HG03571 (cell line): ENCODE results near the gene DNAL4.

ENCODE experiments used
- ATAC-seq: cut with Tn5 transposase; IDR thresholded peaks from one replicate; pipeline ENCODE4 v1.9.1; 2021; ENCODE audit not compliant: unreplicated experiment

Gene DNAL4

DNA sequence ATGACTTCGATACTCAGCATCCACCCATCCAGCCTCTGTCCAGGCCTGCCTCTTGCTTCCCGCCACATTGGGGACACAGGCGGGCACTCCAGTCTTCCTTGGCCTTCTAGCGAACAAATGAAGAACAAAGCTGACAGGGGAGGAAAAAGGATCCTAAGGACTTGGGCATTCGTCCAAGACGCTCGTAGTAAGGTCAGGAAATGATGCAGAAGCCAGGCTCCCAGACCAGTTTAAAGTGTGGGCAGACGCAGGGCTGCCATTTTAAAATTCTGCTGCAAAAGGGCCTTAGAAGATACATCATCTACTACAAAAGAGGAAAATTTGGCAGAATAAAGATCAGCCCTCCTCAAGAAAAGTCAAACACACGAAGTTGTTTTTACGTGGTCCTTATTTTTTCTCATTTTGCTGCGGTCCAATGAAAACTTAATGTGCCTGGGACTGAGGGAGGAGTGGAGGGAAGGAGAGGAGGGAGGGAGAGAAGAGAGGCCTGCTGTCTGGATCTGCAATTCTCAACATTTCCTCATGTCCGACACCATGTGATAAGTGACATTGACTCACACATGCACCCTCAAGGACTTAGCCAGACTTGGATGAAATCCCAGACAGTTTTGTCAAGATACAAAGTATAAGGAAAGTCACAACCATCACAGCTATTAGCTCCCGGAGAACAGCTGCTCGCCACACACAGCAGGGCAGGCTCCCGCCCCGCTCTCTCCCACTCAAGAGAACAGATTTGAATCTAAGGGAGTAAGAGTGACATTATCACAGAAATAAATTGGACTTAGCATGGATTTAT is 5.7 kb downstream of the DNAL4 start:
- no peak for ATAC-seq

DNA sequence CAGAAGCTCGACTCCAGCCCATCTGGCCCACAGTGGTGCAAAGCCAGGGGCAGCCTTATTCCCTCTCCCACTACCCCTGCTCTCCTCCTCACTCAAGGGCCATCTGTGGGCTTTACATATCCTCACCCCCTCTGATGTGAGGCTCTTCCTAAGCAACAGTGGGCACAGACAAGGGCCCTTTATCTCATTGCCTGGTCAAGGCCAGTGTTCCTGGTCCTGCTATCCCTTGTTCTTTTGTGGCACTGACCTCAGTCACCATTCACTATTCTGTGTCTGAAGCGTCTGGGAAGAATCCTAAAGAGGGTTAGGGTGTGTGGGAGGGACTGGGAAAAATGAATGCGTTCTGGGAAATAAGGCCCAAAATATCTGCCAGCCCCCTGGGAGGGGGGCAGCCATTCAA is 7.3 kb downstream of the DNAL4 start:
- no peak for ATAC-seq

DNA sequence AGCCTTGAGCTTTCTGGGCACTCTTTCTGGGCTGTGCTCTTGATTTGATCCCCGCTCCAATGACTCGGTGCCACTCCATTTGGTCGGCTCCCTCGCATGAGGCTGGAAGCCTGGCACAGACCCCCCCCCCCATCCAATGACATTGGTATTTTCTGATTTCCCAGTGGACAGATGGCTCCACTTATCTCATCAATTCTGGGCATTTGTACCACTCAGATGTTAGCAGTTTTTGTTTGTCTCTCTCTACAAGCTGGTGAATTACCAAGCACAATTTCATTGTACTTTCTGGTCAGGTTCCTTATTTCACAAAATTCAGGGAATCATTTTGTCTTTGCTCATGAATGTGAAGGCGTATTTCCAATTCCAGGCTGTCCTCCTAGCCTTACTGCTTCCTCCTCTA is 9.1 kb downstream of the DNAL4 start:
- ATAC-seq = no peak

DNA sequence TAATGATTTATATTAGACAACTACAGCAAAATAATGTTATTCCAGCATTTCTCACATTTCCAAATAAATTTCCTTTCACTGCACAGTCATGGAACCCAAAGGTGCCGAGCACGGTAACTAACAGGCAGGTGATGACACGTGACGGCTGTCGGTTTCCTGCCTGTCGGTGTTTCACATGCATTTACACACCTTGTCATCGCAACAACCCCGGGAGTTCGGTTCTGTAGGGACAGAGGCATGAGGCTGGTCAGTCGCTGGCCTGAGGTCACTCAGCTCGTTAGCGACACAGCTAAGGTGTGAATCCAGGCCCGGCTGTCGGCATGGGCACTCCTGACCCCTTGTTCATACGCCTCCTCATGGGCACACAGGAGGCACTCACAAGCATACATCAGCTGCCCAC is 9.9 kb downstream of the DNAL4 start:
- ATAC-seq = no peak

DNA sequence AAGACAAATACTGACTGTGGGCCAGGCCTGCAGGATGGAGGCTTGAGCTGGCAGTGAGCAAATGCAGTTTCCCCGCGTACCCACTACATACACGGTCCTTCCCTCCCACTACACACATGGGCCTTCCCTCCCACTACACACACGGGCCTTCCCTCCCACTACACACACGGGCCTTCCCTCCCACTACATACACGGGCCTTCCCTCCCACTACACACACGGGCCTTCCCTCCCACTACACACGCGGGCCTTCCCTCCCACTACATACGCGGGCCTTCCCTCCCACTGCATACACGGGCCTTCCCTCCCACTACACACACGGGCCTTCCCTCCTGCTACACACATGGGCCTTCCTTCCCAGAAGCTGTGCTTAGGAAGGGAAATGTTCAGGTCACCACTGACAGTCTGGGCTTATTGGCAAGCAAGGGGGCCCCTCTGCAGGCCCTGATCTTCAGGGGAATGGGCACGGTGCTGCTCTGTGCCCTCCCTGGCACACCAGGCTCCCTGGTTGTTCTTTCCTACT is 10.8 kb downstream of the DNAL4 start:
- ATAC-seq = no peak

DNA sequence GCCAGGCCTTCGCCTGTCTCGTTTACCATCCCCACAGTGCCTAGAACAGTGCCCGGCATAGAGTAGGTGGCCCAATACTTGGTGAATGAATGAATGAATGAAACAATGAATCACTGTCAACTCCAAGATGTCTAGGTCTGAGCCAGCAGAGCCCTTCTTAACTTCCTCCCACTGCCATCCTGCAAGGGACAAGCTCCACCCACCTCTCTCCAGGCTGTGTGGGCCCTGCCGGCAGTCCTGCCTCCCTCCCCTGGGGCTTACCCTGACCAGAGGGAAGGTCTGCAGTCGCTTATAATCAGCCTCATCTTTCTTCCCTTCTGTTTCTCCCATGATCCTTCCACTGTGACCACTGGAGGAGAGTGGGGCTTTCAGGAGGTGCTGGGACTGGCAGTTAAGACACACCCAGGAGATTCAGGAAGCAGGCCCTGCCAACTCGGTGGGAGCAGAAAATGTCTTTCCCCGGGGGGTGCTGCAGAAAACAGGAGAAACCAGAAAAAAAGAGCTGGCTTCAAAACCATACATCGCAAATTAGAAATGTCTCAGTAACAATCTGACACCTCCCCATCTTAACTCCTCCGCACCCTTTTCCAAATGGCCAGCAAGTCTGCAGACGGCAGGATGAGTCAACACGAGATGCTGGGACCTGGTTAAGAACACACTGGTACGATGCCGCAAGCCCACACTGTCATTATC is 11.4 kb downstream of the DNAL4 start:
- ATAC-seq = no peak

DNA sequence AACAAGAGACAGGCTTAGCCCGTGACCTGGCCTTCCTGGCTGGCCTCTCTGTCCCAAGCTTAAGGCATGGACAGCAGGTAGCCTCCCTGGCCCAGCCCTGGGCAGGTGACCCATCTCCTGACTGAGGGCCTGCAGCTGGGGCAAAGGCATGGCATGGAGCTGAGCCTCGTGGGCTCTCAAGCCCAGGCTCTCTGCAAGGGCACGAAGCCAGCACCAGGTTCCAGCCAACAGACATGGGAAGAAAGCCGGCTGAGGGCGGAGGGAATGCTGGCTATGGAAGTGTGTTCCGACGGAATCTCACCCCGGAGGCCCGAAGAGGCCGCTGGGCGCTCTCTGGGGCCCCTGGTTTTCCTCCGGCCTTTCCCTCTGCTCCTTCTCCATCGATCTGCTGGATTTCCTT is 12.9 kb downstream of the DNAL4 start:
- ATAC-seq = no peak

DNA sequence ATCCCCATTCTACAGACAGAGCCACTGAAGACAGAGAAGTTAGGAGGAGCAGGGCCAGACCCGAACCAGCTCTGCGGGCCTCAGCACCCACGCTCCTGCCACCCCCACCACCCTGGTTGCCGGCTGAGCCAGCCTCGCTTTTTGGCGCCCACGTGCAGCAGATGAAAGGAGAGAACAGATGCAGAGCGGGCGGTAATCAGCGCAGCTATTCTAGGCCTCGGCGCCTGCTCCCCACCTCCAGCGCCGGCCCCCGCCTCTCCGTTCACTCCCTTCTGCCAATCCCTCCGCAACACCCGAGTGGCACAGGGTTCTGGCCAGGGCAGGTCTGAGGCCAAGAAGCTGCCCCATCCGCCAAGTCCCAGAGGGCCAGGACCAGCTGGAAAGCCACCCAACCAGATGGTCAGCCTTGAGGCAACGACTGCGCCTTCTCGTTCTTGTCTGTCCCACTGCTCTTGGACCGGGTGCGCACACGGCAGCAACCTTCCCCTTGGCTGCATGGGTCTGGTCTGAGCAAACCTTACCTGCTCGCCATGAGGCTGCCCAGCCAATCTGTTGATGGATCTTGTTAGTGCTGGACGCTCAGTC is 16.8 kb downstream of the DNAL4 start:
- no peak for ATAC-seq

DNA sequence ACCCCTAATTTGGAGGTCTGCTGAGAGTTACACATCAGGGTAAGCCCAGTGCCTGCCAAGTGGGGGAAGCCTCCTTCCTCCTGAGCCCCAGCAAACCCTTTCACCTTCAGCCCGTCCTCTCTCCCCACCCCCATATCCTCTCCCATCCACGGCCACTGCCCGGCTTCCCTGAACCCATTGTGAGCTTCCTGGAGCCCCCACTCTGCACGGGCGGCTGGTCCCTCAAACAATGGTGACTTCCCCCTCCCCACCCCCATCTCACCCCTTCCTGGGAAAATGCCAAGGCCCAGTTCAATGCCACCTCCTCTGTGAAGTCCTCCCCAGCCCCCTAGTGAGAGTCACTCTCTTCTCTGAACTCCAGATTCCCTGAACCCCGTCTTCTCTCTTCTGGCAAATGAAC is 17.9 kb downstream of the DNAL4 start:
- ATAC-seq = no peak

DNA sequence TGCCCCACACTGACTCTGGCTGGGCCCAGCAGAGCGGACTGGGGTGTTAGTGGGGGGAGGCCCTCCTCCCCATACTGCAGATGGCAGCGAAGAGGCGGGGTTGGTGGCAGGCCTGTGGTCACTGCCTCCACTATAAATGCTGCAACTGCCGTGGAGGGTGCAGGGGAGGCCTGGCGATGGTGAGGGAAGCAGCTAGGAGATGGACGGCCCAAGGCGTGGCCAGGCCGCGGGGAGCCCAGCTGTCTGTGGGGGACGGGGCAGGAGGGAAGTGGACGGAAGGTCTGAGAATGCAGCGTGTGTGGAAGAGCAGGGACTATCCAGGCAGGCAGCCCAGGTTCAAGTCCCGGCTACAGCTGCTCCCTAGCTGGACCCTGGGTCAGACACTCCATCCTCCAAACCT is 18.3 kb downstream of the DNAL4 start:
- ATAC-seq = no peak

DNA sequence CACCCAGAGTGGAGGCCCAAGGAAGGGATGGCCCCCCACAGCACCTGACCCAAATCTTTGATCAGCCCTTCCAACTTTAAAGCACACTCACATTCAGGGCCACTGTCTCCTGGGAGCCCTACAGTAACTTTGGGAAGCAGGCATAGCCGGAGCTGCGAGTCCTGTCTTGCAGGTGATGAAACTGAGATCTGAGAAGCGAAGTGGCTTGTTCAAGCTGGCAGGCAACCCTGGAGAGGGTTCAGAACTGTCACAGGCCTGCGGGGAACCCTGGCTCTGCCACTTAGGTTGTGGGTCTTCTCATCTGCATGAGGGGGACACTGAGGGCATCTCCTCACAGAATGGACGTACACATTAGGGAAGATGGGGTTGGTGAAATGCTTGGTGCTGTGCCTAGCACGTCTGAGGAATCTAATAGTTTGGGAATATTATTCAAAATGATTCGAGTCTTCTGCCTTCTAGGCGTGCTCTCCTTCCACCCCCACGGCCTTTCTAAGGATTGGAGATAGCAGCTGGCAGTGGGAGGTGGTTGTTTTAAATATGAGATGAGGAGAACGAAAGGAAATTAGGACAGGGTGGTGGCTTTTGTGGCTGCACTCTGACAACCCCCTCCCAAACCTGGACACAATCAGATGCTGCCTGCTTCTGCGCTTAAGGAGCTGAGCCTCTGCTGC is 19.3 kb downstream of the DNAL4 start:
- no peak for ATAC-seq

DNA sequence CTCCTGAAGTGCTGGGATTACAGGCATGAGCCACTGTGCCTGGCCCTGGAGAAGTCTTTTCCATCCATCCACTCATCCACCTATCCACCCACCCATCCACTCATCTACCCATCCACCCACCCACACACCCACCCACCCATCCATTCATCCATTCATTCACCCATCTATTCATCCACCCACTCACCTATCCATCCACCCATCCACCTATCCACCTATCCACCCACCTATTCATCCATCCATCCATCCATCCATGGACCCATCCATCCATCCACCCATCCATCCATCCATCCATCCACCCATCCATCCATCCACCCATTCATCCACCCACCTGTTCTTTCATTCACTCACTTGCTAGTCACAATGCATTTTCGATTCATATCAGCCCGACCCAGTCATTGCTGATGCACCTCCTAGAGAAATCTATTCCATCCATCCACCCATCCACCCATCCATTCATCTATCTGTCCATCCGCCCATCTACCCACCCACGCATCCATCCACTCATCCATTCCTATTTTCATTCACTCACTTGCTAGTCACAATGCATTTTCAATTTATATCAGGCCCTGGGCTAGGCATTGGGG is 20.5 kb downstream of the DNAL4 start:
- no peak for ATAC-seq

DNA sequence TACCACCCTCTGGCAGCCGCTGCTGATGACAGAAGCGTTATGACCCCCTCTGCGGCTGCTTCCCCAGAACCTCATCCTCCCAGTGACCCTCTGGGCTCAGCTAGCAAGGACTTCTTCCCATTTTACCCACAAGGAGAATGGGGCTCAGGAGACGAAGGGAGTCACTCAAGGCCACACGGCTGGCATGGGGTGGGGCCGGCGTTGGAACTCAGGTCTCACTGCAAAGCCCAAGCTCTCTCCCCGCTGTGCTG is 21.4 kb downstream of the DNAL4 start:
- ATAC-seq = no peak

DNA sequence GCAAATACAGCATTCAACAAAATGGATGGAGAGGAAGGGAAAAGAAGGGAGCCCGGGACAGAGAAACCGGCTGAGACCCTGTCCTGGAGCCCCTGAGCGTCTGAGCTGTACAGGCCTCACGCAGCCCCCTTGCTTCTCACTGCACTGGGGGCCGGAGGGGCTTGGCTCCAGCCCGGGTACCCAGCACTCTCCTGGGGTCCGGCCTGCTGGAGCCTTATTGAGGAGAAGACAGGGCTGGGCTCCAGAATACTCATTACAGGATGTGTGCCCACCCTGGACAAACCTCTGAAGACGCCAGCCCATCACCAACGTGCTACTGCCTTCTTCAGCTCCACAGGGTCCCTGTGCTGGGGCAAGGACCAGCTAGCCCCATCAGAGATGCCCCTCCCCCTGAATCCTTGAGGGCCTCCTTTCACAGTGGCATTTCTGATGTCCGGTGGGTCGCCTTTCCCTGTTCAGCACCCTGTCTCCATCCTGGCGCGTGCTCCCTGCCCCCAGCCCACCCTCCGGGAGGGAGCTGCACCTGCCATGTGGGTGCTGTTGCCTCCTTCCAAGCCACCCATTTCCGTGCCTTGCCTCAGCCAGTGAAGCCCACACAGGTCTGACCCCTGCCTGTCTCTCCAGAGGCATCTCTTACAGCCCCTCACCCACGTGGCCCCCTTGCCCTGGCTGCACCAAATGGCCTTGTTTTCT is 23.5 kb downstream of the DNAL4 start:
- no peak for ATAC-seq

DNA sequence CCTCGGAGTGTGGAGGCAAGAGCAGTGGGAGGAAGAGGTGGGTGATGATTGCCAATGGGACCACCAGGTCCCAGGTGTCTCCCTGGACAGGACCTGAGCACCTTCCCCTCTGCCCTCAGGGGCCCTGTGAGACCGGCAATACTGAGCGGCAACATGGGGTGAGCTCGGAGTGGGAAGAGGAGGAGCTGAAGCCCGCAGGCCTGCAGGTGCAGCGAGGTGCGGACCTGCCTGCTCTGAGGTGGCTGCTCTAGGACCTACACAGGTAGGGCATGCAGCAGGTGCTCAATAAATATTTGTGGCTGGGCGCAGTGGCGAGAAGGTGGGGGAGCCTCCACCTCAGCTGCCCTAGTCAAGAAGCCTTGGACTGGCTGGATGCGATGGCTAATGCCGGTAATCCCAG is 25.9 kb downstream of the DNAL4 start:
- ATAC-seq = no peak

DNA sequence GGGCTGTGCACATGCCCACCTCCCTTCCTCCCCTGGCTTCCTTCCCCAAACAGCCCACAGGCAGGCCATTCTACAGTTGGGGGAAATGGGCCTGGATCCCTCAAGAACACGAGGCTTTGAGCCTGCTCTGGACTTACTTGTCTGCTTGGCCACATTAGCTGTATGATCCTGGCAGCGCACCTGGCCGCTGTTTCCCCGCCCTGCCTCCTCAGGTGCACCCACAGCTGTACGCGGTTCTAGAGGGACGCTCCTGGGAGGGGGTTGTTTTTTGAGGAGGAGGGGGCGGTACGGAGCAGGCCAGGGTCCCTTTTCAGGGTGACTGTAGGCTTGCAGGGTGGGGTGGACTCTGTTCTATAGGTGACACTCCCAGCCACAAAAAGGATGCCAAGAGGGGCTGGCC is 26.6 kb downstream of the DNAL4 start:
- no peak for ATAC-seq

DNA sequence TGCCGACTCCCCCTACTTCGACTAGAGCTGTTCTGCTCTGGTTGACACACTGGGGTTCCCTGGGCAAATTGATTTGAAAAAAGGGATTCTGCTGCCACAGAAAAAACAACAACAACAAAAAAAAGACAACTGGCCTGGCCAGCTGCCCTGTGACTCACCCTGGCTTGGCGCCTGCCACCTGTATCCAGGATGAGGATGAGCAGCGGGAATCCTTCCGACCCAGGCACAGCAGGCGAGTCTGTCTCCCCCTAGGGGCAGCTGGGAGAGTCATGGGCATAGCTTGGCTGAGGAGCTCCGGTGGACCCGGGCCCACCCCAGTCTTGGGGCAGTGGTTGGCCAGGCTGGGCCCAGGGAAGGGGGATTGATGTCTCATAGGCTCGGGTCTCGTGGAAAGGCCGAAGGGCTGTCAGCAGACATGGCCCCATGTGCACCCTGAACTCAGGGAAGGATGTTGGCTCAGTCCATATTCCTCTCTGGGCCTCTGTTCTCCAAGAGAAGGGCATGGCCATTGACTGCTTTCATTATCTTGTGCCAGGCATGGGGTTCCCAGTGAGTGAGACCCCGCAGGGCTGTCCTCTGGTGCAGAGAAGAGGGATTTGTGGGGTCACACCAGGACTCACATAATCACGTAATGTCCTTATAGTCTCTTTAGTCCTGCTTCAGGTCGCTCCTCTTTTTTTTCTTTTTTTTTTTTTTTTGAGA is 27.7 kb downstream of the DNAL4 start:
- ATAC-seq = no peak

DNA sequence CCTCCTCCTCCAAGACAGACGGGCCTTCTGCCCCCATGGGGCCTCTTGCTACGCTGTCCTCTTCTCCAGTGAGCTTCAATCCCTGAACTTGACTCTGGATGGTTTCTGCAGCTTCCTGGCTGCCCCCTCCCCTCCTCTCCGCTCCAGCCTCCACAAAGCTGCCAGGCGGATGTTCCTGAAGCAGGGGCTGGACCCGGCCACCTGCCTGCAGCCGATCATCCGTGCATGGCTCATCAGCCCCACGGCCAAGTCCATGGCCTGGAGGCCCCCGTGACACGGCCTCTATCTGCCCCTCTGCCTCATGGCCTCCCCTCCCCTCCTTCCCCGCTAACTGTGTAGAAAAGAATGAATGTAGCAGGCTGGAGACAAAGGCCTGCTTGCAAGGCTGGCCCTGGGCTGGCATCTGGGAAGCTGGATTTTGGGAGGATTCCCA is 31.4 kb downstream of the DNAL4 start:
- ATAC-seq = no peak

DNA sequence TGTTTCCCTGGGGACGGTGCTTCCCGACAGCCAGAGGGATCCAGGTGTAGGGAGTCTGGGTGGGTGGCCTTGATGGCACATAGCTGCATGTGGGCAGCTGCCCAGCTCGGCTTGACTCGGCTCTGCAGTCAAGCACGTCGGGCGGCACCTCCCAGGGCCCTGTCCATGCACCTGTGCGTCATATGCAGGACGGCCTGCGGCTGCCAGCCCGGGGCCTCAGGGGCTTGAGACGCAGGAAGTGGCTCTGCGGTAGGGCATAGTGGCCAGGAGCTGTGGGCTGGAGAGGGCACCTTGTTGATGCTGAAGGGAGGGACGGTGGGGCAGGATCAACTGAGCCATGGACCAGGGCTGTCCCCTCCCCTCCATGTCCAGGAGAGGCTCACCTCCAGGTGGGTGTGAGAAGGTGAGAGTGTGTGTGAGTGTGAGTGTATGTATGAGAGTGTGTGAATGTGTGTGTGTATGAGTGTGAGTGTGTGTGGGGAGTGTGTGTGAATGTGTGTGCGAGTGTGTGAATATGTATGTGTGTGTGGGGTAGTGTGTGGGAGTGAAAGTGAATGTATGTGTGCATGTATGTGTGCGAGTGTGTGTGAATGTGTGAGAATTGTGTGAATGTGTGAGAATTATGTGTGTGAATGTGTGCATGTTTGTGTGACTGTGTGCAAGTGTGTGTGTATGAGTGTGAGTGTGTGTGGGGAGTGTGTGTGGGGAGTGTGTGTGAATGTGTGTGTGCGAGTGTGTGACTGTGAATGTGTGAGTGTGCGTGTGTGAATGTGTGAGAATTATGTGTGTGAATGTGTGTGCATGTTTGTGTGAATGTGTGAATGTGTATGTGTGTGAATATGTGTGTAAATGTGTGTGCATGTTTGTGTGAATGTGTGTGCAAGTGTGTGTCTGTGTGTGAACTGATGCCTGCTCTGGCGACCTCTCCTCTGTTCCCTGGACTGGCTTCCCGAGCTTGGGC is 32.5 kb downstream of the DNAL4 start:
- ATAC-seq = no peak
